Stimulated activated CD8-positive, alpha-beta memory T cell treated with anti-CD3 and anti-CD28 coated beads, Interleukin-4, amount 100 ng/mL, for 48 hours (primary cell): Measurements from ENCODE around the gene TCAF2.
"Not testable (repeated sequence)": the region's sequence is repeated elsewhere in the genome, so short reads cannot be mapped to it uniquely, and the experiment has no call there.

ENCODE experiments used
- DNase-seq: peaks from one replicate; pipeline ENCODE4 v3.0.0-alpha.2; 2020

The TCAF2 gene

GRCh38 chr7:143620646-143621045 is at the start of gene TCAF2:
Gene TCAF2 (plus strand): TSS chr7:143620974.
- DNase-seq, result peak; percentile 80

DNA sequence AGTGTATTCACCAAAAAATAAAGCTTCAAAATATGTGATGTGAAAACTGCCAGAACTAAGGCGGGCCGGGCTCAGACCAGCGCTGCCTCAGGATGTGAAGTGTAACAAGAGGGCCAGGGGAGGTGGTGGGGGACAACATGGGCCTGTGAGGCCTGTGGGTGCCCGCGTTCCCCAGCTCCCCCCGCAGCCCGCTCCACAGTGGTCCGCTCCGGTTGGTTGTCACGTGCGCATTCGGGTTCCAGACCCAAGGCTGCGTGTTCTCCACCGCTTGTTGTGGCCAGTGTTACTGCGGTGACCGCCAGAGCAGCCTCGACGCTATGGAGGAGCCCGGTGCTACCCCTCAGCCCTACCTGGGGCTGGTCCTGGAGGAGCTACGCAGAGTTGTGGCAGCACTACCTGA is 49.3 kb upstream of the TCAF2 start, which contains the start of gene CTAGE15:
CTAGE15 (plus strand) TSS at position 301 of the 400 bp plus-strand sequence; CDS start at position 318, 17 bp downstream.
- not testable (repeated sequence) for DNase-seq

GRCh38 chr7:143588183-143588582 is 32.6 kb upstream of the TCAF2 start:
- not testable (repeated sequence) for DNase-seq

GRCh38 chr7:143589897-143590296 is 30.9 kb upstream of the TCAF2 start:
- not testable (repeated sequence) for DNase-seq

- not testable (repeated sequence) for DNase-seq
Observed at GRCh38 chr7:143598086-143598485, 22.7 kb upstream of the TCAF2 start.

DNA sequence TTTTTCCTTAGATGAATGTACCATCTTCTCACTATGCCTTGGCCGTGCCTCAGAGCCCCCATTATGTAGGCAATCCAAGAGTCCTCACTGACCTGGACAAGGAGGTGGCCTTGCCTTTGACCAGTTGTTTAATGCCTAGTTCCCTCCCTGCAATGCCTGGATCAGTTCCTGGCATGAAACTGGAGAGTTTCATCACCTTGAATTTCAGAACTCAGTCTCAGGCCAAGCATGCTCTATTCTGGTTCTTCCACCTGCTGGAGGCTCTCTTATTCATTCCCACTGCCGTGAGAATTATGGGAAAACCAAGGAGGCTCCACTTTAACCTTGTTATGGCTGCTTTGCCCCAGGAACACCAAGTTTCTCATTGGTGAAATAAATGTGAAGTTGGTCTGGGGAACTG is 17.2 kb upstream of the TCAF2 start:
- DNase-seq, result not testable (repeated sequence)

DNA sequence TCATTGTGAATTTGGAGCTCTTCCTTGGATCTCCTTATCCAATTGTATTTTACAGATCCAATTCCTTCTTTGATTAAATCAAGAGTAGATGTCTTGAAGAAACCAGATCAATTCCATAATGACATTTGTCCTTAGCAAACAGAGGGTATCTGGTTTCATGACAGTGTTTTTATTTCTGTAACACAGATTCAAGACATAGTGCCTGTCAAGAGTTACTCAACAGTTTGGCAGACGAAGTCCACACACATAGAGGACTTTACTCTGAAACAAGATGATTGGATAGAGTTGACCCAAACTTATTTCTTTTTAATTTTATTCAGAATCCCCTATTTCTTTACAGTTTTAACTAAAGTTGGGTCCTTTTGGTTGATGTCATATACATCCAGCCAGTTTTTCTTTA is 14.7 kb upstream of the TCAF2 start:
- not testable (repeated sequence) for DNase-seq

DNA sequence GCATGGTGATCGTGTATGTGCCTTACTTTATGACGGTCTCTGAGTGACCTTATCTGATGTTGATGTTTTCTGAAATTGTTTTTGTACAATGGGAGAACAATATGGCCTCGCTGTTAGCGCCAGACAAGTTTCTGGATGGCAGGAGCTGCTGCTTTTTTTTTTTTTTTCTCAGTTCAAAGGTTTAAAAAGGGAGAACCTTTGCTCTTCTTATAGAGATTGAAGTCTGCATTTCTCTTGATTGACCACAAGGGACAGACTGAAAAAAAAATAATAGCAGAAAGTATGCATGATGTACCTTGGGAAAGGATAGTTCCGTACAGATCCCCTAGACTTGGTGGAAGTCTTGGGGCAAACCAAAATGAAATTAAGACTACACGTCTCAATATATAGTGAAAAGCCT is 5.2 kb upstream of the TCAF2 start:
- DNase-seq, result not testable (repeated sequence)

- not testable (repeated sequence) for DNase-seq
Observed at GRCh38 chr7:143617204-143617603, 3.6 kb upstream of the TCAF2 start.

GRCh38 chr7:143620058-143620457 is 716 bp upstream of the TCAF2 start:
- DNase-seq, result not testable (repeated sequence)

DNA sequence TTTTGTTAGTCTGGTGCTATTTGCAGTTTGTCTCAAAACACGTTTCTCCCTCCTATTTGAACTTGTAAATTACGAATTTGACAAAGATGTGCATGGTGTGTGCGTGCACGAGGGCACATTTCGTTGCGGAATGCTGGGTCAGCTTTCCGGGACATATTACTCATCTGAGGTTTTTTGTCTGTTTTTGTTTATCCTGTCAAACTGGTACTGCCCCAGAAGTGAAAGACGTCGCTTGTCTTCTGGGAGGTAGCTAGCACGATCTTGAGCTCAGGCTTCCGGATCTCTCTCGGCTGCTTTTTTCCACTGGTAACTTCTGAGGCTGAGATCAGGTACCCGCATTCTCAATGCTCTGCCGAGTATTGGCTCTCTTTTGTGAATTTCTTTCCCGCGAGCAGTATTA is 401 bp downstream of the TCAF2 start:
- DNase-seq, result not testable (repeated sequence)

- DNase-seq, result not testable (repeated sequence)
Observed at GRCh38 chr7:143622130-143622529, 1.4 kb downstream of the TCAF2 start.

DNA sequence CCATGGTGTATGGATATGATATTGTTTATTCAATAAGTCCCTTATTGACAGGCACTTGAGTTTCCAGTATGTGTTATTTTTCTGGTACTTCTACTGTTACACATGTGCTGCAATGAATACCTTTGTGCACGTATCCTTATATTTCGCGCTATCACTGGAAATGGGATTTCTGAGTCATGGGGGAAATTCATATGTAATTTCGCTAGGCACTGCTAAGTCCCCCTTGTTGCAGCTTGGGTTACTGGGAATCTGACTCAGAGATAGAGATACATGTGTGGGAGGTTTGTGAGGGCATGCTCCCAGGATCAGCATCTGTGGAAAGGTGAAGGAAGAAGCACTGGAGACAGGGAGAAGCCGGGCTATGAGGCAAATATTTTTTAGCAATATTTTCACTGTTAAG is 9.9 kb downstream of the TCAF2 start:
- not testable (repeated sequence) for DNase-seq

- not testable (repeated sequence) for DNase-seq
Observed at GRCh38 chr7:143632506-143632905, 11.7 kb downstream of the TCAF2 start.

DNA sequence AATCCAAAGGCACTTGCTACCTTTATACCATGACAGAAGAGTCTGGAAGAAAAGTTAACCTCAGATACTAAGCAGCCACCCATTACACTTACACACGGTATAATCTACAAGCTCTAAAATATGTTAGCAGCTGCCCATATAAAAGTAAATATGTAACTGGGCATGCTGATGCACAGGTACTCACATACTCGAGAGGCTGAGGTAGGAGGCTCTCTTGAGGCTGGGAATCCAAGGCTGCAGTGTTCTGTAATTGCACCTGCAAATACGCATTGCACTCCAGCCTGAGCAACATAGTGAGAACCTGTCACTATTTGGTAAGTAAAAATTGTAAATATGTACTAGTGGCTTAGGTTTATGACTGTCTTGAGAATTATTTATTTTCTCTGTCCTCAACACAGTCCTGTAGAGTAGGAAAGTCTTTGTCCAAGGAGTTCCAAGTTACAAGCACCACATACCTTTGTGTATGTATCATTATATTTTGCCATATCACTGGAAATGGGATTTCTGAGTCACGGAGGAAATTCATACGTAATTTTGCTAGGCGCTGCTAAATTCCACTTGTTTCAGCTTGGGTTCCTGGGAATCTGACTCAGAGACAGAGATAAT is 12.3 kb downstream of the TCAF2 start:
- DNase-seq, result not testable (repeated sequence)

- not testable (repeated sequence) for DNase-seq
Observed at GRCh38 chr7:143635364-143636240, 14.8 kb downstream of the TCAF2 start.

GRCh38 chr7:143639372-143639771 is 18.6 kb downstream of the TCAF2 start:
- DNase-seq, result not testable (repeated sequence)

DNA sequence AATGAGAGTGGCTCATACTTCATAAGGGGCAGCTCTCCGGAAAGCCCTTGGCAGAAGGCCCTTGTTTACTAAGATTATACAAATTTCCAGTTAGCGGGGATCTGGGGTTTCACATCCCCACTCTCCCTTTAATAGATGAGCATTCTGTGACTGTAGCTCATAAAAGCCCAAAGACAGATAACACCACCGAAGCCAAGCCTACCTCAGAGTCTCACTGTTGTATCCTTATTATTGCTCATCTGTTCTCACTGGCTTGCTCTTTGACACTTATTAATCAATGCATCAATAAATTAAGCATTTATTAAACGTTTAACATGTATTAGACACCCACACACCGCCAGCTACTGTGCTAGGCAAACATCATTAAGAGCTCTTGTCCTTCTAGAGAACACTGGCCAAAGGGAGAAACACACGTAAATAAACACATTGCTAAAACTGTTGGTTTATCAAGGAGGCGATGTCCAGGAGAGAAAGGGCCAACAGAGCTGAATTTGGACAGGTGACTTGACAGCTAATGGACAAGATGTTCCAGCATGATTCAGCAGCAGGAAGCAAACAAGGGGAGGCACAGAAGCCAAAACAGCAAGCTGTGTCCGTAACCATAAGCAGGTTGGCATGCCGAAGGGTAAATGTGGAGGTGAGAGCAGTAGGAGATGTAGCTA is 19.9 kb downstream of the TCAF2 start:
- not testable (repeated sequence) for DNase-seq

GRCh38 chr7:143646598-143646997 is 25.8 kb downstream of the TCAF2 start:
- DNase-seq, result not testable (repeated sequence)

DNA sequence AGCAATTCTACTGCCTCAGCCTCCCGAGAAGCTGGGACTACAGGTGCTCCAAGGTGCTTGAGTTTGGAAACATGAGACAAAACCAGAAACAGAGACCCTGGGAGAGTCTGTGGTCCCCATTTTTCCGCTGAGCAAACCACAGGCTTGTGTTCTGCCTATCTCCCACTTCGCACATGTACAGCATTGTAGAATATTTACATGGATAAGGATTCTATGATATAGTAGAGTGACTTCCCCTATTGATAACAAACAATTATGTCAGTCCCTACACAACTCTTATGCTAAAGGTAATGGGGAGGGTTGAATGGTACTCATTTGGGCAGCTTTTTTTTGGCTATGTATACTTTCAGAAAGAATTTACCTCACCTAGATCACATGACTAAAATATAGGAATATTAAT is 29.1 kb downstream of the TCAF2 start:
- not testable (repeated sequence) for DNase-seq

DNA sequence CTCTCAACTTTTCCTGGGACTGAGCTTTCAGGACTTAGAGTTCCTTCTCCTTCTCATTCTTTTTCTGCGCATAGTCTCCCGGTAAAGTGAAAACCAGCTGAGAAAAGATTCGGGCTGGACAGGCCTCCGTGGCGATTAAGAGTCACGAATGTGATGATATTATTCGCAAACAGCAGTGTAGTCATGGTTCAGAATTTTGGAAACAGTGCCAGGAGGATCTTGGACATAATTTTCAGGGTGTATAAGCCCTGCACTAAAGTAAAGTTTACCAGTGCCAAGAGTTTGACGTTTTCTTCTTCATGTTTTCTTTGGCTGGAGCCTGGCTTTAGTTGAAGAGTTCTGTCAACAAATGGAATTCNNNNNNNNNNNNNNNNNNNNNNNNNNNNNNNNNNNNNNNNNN is 29.7 kb downstream of the TCAF2 start:
- DNase-seq, result not testable (repeated sequence)
